Bronchial epithelial cell (primary cell): ENCODE data around the gene SPATA21. TPM values are rescaled to one million over a fixed set of nuclear protein-coding genes. Genes with fewer than 3 reads are reported as not detected.
"Not testable (repeated sequence)": the region's sequence is repeated elsewhere in the genome, so short reads cannot be mapped to it uniquely, and the experiment has no call there.

Source experiments
- DNase-seq: peaks from one replicate; pipeline ENCODE4 v3.0.0-alpha.2; 2010; ENCODE audit warnings: low read depth
- FAIRE-seq: peaks from 2 replicates; lab custom pipeline; 2011; peaks lifted over from hg19 to GRCh38; lab: Jason Lieb, UNC
- H3K27me3 ChIP-seq: 2 replicates; pipeline ENCODE4 v1.5.1; 2011; ENCODE audit warnings: low read length; ENCODE audit not compliant: control insufficient read depth, insufficient read depth
- H3K36me3 ChIP-seq: 2 replicates; pipeline ENCODE4 v1.5.1; 2011; ENCODE audit warnings: low read length; ENCODE audit not compliant: control insufficient read depth, insufficient read depth
- H3K4me3 ChIP-seq: 2 replicates; pipeline ENCODE4 v1.5.1; 2011; ENCODE audit warnings: mild to moderate bottlenecking, low read depth, low read length, control low read depth
- total RNA-seq: library from RNA; depleted of rRNA; stranded (reverse); fragments of >200 nt; gene quantifications from 2 replicates; pipeline ENCODE4 v1.2.1, GENCODE V29; 2014
- TF ChIP-seq, protein P1 (sequence below): IDR thresholded peaks from 2 replicates; pipeline ENCODE4 v1.5.1; 2011; ENCODE audit warnings: mild to moderate bottlenecking, moderate library complexity, low read length, control low read depth, inconsistent platforms; ENCODE audit not compliant: insufficient read depth, severe bottlenecking

SPATA21 gene
- total RNA-seq, 1 donor from 2014 or later: not detected

DNA sequence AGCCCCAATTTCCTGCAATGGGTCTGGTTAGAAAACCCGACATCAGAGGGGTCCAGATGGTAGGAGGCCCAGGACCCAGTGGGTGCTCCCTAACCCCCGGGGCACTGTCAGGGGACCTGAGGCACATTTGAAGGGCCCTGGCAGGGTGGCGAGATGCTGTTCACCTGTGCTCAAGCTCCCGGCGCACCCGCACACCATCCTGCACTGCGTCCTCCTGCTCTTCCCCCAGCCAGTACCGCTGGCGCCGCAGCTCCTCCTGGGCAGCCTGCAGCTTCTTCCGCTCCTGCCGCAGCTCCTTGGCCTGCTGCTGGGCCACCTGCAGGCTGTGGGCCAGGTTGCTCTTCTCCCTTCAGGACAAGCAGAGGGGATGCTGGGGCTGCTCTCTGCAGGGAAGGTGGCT is 40.9 kb upstream of the SPATA21 start:
- Histone ChIP-seq H3K4me3 (no peak overlapping the region), H3K36me3 (peaks cover 11% of the 10 kb centered on the region), H3K27me3 (no peaks in the 10 kb centered on the region)
- FAIRE-seq (peak; percentile 23), DNase-seq (no peak)
- TF ChIP-seq, protein P1, sequence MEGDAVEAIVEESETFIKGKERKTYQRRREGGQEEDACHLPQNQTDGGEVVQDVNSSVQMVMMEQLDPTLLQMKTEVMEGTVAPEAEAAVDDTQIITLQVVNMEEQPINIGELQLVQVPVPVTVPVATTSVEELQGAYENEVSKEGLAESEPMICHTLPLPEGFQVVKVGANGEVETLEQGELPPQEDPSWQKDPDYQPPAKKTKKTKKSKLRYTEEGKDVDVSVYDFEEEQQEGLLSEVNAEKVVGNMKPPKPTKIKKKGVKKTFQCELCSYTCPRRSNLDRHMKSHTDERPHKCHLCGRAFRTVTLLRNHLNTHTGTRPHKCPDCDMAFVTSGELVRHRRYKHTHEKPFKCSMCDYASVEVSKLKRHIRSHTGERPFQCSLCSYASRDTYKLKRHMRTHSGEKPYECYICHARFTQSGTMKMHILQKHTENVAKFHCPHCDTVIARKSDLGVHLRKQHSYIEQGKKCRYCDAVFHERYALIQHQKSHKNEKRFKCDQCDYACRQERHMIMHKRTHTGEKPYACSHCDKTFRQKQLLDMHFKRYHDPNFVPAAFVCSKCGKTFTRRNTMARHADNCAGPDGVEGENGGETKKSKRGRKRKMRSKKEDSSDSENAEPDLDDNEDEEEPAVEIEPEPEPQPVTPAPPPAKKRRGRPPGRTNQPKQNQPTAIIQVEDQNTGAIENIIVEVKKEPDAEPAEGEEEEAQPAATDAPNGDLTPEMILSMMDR: no peak

DNA sequence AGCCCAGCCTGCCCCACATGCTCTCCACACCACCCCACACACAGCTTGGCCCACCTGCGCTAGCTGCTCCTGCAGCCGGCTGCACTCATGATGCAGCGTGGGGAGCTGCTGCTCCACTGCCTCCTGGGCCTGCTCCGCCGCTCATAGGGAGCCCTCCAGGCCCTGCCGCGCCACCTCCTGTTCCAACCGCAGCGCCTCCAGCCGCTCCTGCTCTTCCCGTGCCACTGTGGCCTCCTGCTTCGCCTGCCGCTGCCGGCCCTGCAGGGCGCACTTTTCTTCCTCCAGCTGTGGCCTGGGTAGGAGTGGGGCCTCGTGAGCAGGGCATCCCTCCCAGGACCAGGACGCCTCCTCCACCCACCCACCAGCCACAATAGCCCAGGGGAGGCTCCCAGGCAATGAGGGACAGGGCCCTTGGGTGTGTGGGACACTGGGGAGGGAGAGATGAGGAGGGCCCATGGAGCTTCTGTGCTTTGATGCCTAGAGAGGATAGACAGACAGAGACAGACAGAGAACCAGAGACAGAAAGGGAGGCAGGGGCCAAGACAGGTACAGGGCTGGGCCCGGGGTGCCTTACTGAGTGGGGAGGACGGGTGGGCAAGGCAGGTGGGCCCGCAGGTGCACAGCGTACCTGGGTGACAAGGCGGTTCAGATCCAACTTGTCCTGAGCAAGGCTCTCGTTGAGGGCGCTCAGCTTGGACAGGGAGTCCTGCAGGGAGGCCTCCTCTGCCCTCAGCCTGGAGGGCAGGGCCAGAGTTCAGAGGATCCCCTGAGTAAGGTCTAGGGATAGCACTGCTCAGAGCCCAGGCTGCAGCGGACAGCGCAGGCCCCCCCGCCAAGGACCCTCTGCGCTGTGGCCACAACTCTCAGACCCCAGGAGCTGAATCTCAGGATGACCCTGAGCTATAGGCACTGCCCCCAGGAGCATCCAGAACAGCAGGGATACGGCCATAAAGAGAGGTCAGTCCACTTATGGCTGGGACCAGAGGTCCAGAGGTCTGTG is 38.8 kb upstream of the SPATA21 start:
- not testable (repeated sequence) for FAIRE-seq, H3K27me3 ChIP-seq, H3K4me3 ChIP-seq, DNase-seq
- H3K36me3 ChIP-seq: peaks cover 11% of the 10 kb centered on the region

- H3K36me3 ChIP-seq, H3K27me3 ChIP-seq, H3K4me3 ChIP-seq, DNase-seq, FAIRE-seq: not testable (repeated sequence)
- TF ChIP-seq, protein P1: peak; percentile 3
These were observed 37.7 kb upstream of the SPATA21 start for GRCh38 chr1:16474891-16475290.

DNA sequence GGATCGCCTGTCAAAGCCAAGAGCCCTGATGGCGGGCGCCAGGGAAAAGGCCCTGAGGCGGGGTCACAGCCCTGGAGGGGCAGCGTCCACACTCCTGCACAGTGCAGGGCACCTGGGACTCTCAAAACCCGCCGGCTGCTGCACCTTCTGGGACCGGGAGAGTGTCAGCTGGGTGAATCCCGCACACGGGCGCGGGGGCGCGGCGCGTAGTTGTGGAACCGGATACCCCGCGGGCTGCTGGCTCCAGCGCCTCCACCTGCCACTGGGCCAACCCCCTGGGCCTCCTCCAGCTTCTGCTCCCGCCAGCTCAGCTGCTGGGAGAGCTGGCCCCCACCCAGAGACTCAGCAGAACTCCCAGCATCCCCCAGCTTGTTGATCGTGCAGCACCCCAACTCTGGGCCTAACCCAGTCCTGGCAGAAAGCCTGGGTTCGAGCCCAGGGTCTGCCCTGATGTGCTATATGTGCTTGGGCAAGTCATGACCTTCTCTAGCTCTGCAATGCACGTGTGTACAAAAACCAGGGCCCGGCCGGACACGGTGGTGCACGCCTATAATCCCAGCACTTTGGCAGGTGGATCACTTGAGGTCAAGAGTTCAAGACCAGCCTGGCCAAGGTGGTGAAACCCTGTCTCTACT is 37.1 kb upstream of the SPATA21 start:
- Histone ChIP-seq H3K4me3 (no peak overlapping the region), H3K27me3 (no peaks in the 10 kb centered on the region), H3K36me3 (peaks cover 9% of the 10 kb centered on the region)
- TF ChIP-seq, protein P1: no peak
- DNase-seq (no peak), FAIRE-seq (no peak)

- TF ChIP-seq, protein P1: no peak
- Histone ChIP-seq H3K4me3 (no peak overlapping the region), H3K27me3 (no peaks in the 10 kb centered on the region), H3K36me3 (no peaks in the 10 kb centered on the region)
- no peak for DNase-seq
- FAIRE-seq: no peak
These were observed 31.3 kb upstream of the SPATA21 start for GRCh38 chr1:16468558-16468957.
